Measurements from ENCODE around the gene TLR7. TPM values are rescaled to one million over a fixed set of nuclear protein-coding genes. Genes with fewer than 3 reads are reported as not detected.

TLR7 gene
- total RNA-seq, 2 donors from 2014 or later, result 0.27 to 1.3 TPM

- intact Hi-C loops (cut with DNase I), result no loop called here
- H3K4me3 ChIP-seq, result no peak within 1 kb of the TSS
These were observed 39.3 kb downstream of the TLR7 start, which contains the start of gene TLR8 for GRCh38 chrX:12906046-12906761. Gene TLR8, plus strand, starts transcription at chrX:12906620. Its CDS starts 87 bp downstream, at chrX:12906707.

GRCh38 chrX:12910423-12911121 is 43.7 kb downstream of the TLR7 start:
- Histone ChIP-seq H3K9me3 (no peaks in the 10 kb centered on the region), H3K4me1 (no peaks in the 10 kb centered on the region), H3K27me3 (no peaks in the 10 kb centered on the region), H3K36me3 (no peaks in the 10 kb centered on the region), H3K9ac (ENCODE audit: low read depth in 2 of 2, low read length in 2 of 2) (no peak overlapping the region), H3K27ac (no peak overlapping the region), H3K4me3 (no peak overlapping the region)
- no peak for DNase-seq
- intact Hi-C loops (cut with DNase I), result no loop called here
- TF ChIP-seq CTCF (IDR thresholded peaks at IDR 0.05), result no peak

More at GRCh38 chrX:12906046-12906761, 39.3 kb downstream of the TLR7 start, which contains the start of gene TLR8:
- no peak within 1 kb of the TSS for H3K27ac ChIP-seq
- H3K36me3 ChIP-seq, result no peaks in the 10 kb centered on the region
- no peaks in the 10 kb centered on the region for H3K27me3 ChIP-seq
- H3K4me1 ChIP-seq, result no peaks in the 10 kb centered on the region
- H3K9ac ChIP-seq (ENCODE audit: low read depth in 2 of 2, low read length in 2 of 2), result no peak within 1 kb of the TSS
- no peaks in the 10 kb centered on the region for H3K9me3 ChIP-seq
- no peak for DNase-seq
- TF ChIP-seq CTCF (IDR thresholded peaks at IDR 0.05), result no peak

GRCh38 chrX:12911122-12911470 is 44.2 kb downstream of the TLR7 start:
- H3K36me3 ChIP-seq, result no peaks in the 10 kb centered on the region
- H3K9ac ChIP-seq (ENCODE audit: low read depth in 2 of 2, low read length in 2 of 2), result no peak overlapping the region
- H3K27me3 ChIP-seq, result no peaks in the 10 kb centered on the region
- no peaks in the 10 kb centered on the region for H3K4me1 ChIP-seq
- TF ChIP-seq CTCF (IDR thresholded peaks at IDR 0.05), result no peak
- intact Hi-C loops (cut with DNase I), result no loop called here
- no peak overlapping the region for H3K4me3 ChIP-seq
- no peak overlapping the region for H3K27ac ChIP-seq
- no peak for DNase-seq
- no peaks in the 10 kb centered on the region for H3K9me3 ChIP-seq

- H3K4me1 ChIP-seq, result no peaks in the 10 kb centered on the region
- DNase-seq, result no peak
- H3K27me3 ChIP-seq, result no peaks in the 10 kb centered on the region
- H3K36me3 ChIP-seq, result no peaks in the 10 kb centered on the region
- no peak overlapping the region for H3K9ac ChIP-seq (ENCODE audit: low read depth in 2 of 2, low read length in 2 of 2)
- H3K9me3 ChIP-seq, result no peaks in the 10 kb centered on the region
- intact Hi-C loops (cut with DNase I), result no loop called here
- H3K4me3 ChIP-seq, result no peak overlapping the region
- no peak overlapping the region for H3K27ac ChIP-seq
- no peak for TF ChIP-seq CTCF (IDR thresholded peaks at IDR 0.05)
These were observed 46.1 kb downstream of the TLR7 start for GRCh38 chrX:12912791-12913482.

- Histone ChIP-seq H3K9me3 (no peaks in the 10 kb centered on the region), H3K4me1 (no peaks in the 10 kb centered on the region), H3K36me3 (no peaks in the 10 kb centered on the region), H3K27ac (no peak overlapping the region), H3K27me3 (peaks cover 3% of the 10 kb centered on the region), H3K9ac (ENCODE audit: low read depth in 2 of 2, low read length in 2 of 2) (no peak overlapping the region), H3K4me3 (no peak overlapping the region)
- DNase-seq, result no peak
- no peak for TF ChIP-seq CTCF (IDR thresholded peaks at IDR 0.05)
- intact Hi-C loops (cut with DNase I), result no loop called here
These were observed 50.9 kb downstream of the TLR7 start for GRCh38 chrX:12917753-12918152.

All from colonic mucosa (tissue), 4 donors.